Mucosa of stomach (tissue), 1 donor: ENCODE measurements around the gene C12orf75.

ENCODE experiments used
- H3K27me3 ChIP-seq: one replicate; pipeline ENCODE4 v1.7.0; 2013; ENCODE audit warnings: mild to moderate bottlenecking, low read length; ENCODE audit not compliant: control insufficient read depth, insufficient read depth
- H3K36me3 ChIP-seq: one replicate; pipeline ENCODE4 v1.7.0; 2013; ENCODE audit warnings: low read length; ENCODE audit not compliant: control insufficient read depth, insufficient read depth
- H3K4me1 ChIP-seq: one replicate; pipeline ENCODE4 v1.7.0; 2013; ENCODE audit warnings: mild to moderate bottlenecking, low read length; ENCODE audit not compliant: control insufficient read depth, insufficient read depth
- H3K4me3 ChIP-seq: one replicate; pipeline ENCODE4 v1.7.0; 2013; ENCODE audit warnings: low read length
- H3K9ac ChIP-seq: one replicate; pipeline ENCODE4 v1.7.0; 2013; ENCODE audit warnings: mild to moderate bottlenecking, low read length, moderate library complexity
- H3K9me3 ChIP-seq: one replicate; pipeline ENCODE4 v1.7.0; 2013; ENCODE audit warnings: mild to moderate bottlenecking, low read length, moderate library complexity; ENCODE audit not compliant: control insufficient read depth
- donor health status: Pancreatic carcinoma.

C12orf75 gene

GRCh38 chr12:105342464-105342863 lies 12.0 kb downstream of the C12orf75 start:
- Histone ChIP-seq H3K27me3 (no peaks in the 10 kb centered on the region), H3K9ac (no peak overlapping the region), H3K4me1 (peaks cover 8% of the 10 kb centered on the region), H3K4me3 (no peak overlapping the region), H3K36me3 (no peaks in the 10 kb centered on the region), H3K9me3 (no peaks in the 10 kb centered on the region)

- no peaks in the 10 kb centered on the region for H3K36me3 ChIP-seq
- peaks cover 8% of the 10 kb centered on the region for H3K4me1 ChIP-seq
- H3K9ac ChIP-seq = no peak overlapping the region
- H3K9me3 ChIP-seq = no peaks in the 10 kb centered on the region
- H3K4me3 ChIP-seq = no peak overlapping the region
- no peaks in the 10 kb centered on the region for H3K27me3 ChIP-seq
Measured at GRCh38 chr12:105343836-105344235, 13.3 kb downstream of the C12orf75 start.

DNA sequence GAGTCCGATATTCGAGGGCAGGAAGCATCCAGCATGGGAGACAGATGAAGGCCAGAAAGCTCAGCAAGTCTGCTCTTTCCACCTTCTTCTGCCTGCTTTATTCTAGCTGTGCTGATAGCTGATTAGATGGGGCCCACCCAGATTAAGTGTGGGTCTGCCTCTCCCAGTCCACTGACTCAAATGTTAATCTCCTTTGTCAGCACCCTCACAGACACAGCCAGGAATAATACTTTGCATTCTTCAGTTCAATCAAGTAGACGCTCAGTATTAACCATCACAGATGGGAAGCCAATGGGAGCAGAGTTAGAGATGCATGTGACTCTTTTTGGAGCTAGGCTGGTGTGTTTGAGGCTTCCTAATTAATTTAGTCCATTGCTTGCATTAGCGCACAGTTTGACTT lies 17.0 kb downstream of the C12orf75 start:
- Histone ChIP-seq H3K9me3 (no peaks in the 10 kb centered on the region), H3K9ac (no peak overlapping the region), H3K4me3 (no peak overlapping the region), H3K36me3 (no peaks in the 10 kb centered on the region), H3K27me3 (no peaks in the 10 kb centered on the region), H3K4me1 (peaks cover 1% of the 10 kb centered on the region)

- H3K4me1 ChIP-seq = no peaks in the 10 kb centered on the region
- H3K4me3 ChIP-seq = no peak overlapping the region
- no peak overlapping the region for H3K9ac ChIP-seq
- no peaks in the 10 kb centered on the region for H3K27me3 ChIP-seq
- H3K36me3 ChIP-seq = no peaks in the 10 kb centered on the region
- no peaks in the 10 kb centered on the region for H3K9me3 ChIP-seq
Measured at GRCh38 chr12:105348142-105348541, 17.7 kb downstream of the C12orf75 start.

DNA sequence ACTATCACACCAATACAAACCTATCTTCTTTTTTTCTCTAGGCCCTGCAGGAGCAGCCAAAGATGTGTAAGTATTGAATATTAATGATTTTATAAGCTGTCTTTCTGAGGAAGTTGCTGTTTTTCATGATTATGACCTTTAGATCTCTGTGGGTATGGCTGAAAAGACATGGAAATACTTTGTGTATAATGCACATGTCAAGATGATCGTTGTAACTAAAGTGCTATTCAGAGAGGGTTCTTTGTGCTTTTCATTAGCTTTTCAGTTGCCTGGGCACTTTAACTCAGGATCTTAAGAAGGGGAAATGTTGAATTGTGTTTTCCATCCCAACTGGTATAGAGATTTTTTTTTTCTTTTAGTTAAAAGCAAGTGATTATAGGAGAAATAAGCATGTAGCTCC lies 18.1 kb downstream of the C12orf75 start:
- Histone ChIP-seq H3K9me3 (no peaks in the 10 kb centered on the region), H3K36me3 (no peaks in the 10 kb centered on the region)

DNA sequence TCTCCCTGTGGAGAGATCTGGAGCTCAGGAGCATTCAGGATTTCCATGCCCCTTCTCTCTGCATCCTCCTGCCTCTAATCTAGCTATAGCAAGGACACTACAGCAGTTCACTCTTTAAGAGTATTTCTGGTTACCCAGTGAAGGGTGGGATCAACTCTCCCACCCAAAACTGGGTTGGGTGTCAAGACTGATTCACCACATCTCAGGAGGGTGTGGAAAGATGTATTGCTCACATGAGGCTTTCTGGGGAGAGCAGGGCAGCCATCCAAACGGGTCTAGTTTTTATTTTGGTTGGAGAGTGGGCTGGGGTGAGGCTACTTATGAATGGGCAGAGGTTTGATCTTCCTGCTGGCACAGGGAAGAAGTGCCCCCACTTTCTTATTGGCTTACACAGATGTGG lies 18.6 kb downstream of the C12orf75 start:
- no peaks in the 10 kb centered on the region for H3K9me3 ChIP-seq
- H3K36me3 ChIP-seq = no peaks in the 10 kb centered on the region
- H3K4me1 ChIP-seq = no peaks in the 10 kb centered on the region
- H3K4me3 ChIP-seq = no peak overlapping the region
- no peak overlapping the region for H3K9ac ChIP-seq
- no peaks in the 10 kb centered on the region for H3K27me3 ChIP-seq

More for the DNA sequence above, 18.1 kb downstream of the C12orf75 start:
- Histone ChIP-seq H3K27me3 (no peaks in the 10 kb centered on the region), H3K4me3 (no peak overlapping the region), H3K4me1 (no peaks in the 10 kb centered on the region), H3K9ac (no peak overlapping the region)

GRCh38 chr12:105351523-105351922 lies 21.0 kb downstream of the C12orf75 start:
- Histone ChIP-seq H3K4me1 (no peaks in the 10 kb centered on the region), H3K27me3 (no peaks in the 10 kb centered on the region), H3K36me3 (no peaks in the 10 kb centered on the region), H3K9ac (no peak overlapping the region), H3K9me3 (no peaks in the 10 kb centered on the region), H3K4me3 (no peak overlapping the region)

DNA sequence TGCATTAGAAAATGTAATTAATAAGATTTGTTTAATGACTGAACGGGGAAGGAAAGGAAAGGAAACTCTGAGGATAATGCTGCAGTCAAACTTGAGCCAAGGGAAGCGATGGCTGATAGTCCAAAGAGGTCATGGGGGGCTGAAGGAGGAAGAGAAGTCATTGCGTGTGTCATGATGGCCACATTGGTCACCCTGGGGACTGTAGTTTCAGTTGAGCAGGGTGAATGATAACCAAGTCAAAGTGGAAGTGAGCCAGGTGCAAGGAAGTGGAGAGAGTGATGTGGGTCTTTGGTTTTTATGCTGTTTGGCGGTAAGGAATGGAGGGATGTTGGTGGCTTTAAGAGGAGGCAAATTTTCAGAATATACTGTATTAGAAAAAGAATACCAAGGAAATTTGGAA lies 21.6 kb downstream of the C12orf75 start:
- no peaks in the 10 kb centered on the region for H3K27me3 ChIP-seq
- H3K9me3 ChIP-seq = no peaks in the 10 kb centered on the region
- no peak overlapping the region for H3K4me3 ChIP-seq
- peaks cover 4% of the 10 kb centered on the region for H3K4me1 ChIP-seq
- no peak overlapping the region for H3K9ac ChIP-seq
- H3K36me3 ChIP-seq = no peaks in the 10 kb centered on the region

DNA sequence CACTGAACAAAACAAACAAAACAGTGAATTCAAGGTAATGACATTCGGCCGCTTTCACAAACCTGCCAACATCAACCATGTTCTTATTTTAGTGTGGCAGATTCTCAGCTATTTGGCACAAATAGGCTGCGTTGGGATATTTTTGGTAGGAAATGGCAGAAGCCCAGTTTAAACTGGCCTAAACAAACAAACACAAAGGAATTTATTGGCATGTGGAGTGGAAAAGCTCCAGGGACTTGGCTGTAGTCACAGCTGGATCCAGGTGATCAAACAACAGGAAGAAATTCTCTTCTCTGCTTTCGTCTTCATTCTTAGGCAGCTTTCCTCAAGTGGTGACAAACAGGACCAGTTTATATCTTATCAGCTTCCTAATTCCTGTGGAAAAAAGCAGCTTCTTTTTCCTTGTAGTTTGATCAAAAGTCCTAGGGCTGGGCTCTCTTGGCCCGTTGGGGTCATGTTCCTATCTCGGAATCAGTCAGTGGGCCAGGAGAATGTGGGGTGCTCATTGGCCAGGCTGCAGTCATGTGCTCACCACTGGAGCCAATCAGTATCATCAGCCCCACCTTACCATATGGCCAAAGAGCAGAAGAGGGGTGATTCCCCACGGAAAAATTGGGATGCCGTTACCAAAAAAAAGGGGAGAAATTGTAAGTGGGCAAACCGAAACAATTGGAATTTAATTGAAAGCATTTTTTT lies 22.6 kb downstream of the C12orf75 start:
- Histone ChIP-seq H3K9me3 (no peaks in the 10 kb centered on the region), H3K4me3 (no peak overlapping the region), H3K4me1 (peaks cover 9% of the 10 kb centered on the region), H3K27me3 (no peaks in the 10 kb centered on the region), H3K9ac (no peak overlapping the region), H3K36me3 (no peaks in the 10 kb centered on the region)

GRCh38 chr12:105355752-105356151 lies 25.3 kb downstream of the C12orf75 start:
- H3K27me3 ChIP-seq = no peaks in the 10 kb centered on the region
- H3K4me1 ChIP-seq = peaks cover 9% of the 10 kb centered on the region
- no peaks in the 10 kb centered on the region for H3K36me3 ChIP-seq
- H3K4me3 ChIP-seq = no peak overlapping the region
- no peaks in the 10 kb centered on the region for H3K9me3 ChIP-seq
- no peak overlapping the region for H3K9ac ChIP-seq

GRCh38 chr12:105357162-105357691 lies 26.7 kb downstream of the C12orf75 start:
- Histone ChIP-seq H3K4me3 (no peak overlapping the region), H3K36me3 (no peaks in the 10 kb centered on the region), H3K9ac (no peak overlapping the region), H3K4me1 (peaks cover 9% of the 10 kb centered on the region), H3K9me3 (no peaks in the 10 kb centered on the region), H3K27me3 (no peaks in the 10 kb centered on the region)

DNA sequence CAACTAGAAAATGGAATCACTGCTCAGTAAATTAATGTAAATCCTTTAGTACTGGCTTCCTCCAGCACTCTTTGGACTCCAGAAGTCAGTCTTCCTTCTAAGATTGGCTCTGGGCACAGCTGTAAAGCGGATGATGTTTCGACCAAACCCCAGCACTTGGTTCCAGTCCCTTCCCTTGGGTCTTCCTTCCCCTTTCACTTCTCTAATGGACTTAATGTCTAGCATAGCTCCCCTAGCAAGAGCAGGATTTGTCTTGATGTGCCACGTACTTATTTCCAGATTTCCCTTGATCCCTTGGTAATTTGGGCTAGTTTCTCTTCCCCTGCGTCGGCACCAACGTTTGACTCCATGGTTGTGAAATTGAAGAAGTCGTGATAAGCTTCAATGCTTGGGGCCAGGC lies 28.3 kb downstream of the C12orf75 start:
- Histone ChIP-seq H3K4me3 (no peak overlapping the region), H3K4me1 (peaks cover 9% of the 10 kb centered on the region), H3K9me3 (no peaks in the 10 kb centered on the region)

DNA sequence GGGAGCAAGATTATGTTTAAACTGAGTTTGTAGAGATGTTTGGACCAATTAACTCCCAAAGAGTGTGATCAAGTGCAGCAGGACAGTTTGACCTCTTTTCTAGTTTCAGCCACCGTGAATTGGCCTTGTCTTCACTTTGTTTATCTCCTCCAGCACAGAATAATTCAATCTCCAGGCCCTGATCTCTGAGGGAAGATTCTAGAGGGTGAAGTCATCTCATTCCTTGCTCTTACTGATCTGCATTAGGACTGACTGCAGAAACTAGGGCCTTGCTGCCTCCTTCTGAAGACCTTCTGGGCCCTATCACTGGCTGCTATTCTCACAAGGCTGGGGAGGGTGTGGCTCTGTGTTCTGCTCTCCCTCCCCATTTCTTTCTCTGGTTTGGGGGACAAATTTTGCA lies 29.4 kb downstream of the C12orf75 start:
- Histone ChIP-seq H3K27me3 (no peaks in the 10 kb centered on the region), H3K9me3 (no peaks in the 10 kb centered on the region), H3K4me1 (peaks cover 9% of the 10 kb centered on the region), H3K4me3 (no peak overlapping the region), H3K9ac (no peak overlapping the region), H3K36me3 (no peaks in the 10 kb centered on the region)

More for the DNA sequence above, 28.3 kb downstream of the C12orf75 start:
- no peaks in the 10 kb centered on the region for H3K27me3 ChIP-seq
- no peaks in the 10 kb centered on the region for H3K36me3 ChIP-seq
- H3K9ac ChIP-seq = no peak overlapping the region
